Gastroesophageal sphincter (tissue), 4 donors: ENCODE results near the gene SOX13. TPM values are rescaled to one million over a fixed set of nuclear protein-coding genes. Genes with fewer than 3 reads are reported as not detected.
"Not testable (repeated sequence)": the region's sequence is repeated elsewhere in the genome, so short reads cannot be mapped to it uniquely, and the experiment has no call there.

Experiments
- ATAC-seq: fragments of 150-250 bp; one replicate; pipeline ENCODE4 v1.9.1; 2016; ENCODE audit warnings: mild to moderate bottlenecking, moderate library complexity
- H3K27ac ChIP-seq, 4 donors: fragments of 200-600 bp; sonication (generic) in 3 of 4; 1 replicate in 3 of 4; 2 replicates in 1 of 4; pipeline ENCODE4 v1.5.1; 2016 to 2019
- H3K27me3 ChIP-seq: fragments of 200-600 bp; sonication (generic); one replicate; pipeline ENCODE4 v1.5.1; 2019
- H3K36me3 ChIP-seq, 2 donors: fragments of 200-600 bp; sonication (generic); one replicate each; pipeline ENCODE4 v1.5.1; 2019; ENCODE audit warnings: control low read depth in 1 of 2
- H3K4me1 ChIP-seq, 3 donors: fragments of 200-600 bp; sonication (generic); 1 replicate in 2 of 3; 2 replicates in 1 of 3; pipeline ENCODE4 v1.5.1; 2016 to 2019; ENCODE audit warnings: control low read depth in 2 of 3
- H3K4me3 ChIP-seq, 2 donors: fragments of 200-600 bp; sonication (generic); one replicate each; pipeline ENCODE4 v1.5.1; 2019; ENCODE audit warnings: mild to moderate bottlenecking in 1 of 2, moderate library complexity in 1 of 2
- H3K9me3 ChIP-seq, 3 donors: fragments of 200-600 bp; sonication (generic); one replicate each; pipeline ENCODE4 v1.5.1; 2017 to 2019; ENCODE audit warnings: control low read depth in 2 of 3
- EP300 ChIP-seq: sonication (generic); formaldehyde crosslinking; IDR thresholded peaks from one replicate; pipeline ENCODE4 v1.6.1; 2017; ENCODE audit warnings: antibody characterized with exemption, mild to moderate bottlenecking
- POLR2A ChIP-seq, 2 donors: fragments of 450-650 bp; IDR thresholded peaks; one replicate each; pipeline ENCODE4 v1.6.1; 2017; ENCODE audit warnings: antibody characterized with exemption in 2 of 2, mild to moderate bottlenecking in 2 of 2, moderate library complexity in 1 of 2
- POLR2AphosphoS5 ChIP-seq: sonication (generic); formaldehyde crosslinking; IDR thresholded peaks from one replicate; pipeline ENCODE4 v1.6.1; 2017; ENCODE audit warnings: antibody characterized with exemption
- WGBS, 2 donors: methylation state at CpG; one replicate each; pipeline ENCODE4 v1.1.5; 2018; ENCODE audit warnings: low coverage in 1 of 2; 5-methylcytosine and 5-hydroxymethylcytosine counted together
- total RNA-seq, 4 donors: library from RNA; depleted of rRNA; stranded (reverse); fragments of >200 nt; gene quantifications; one replicate each; pipeline ENCODE4 v1.1.0, GENCODE V29; 2016
- TF ChIP-seq, protein P1 (sequence below), 4 experiments: fragments of 200-600 bp in 2 of 4; fragments of 450-650 bp in 2 of 4; sonication (generic) in 1 of 4; IDR thresholded peaks; one replicate each; pipeline ENCODE4 v1.5.1; 2017 to 2019; ENCODE audit warnings: antibody characterized with exemption in 4 of 4, mild to moderate bottlenecking in 2 of 4, moderate library complexity in 2 of 4

SOX13 gene
- total RNA-seq, 4 donors from 2014 or later = 15.3 to 20.4 (median 17.3) TPM

DNA sequence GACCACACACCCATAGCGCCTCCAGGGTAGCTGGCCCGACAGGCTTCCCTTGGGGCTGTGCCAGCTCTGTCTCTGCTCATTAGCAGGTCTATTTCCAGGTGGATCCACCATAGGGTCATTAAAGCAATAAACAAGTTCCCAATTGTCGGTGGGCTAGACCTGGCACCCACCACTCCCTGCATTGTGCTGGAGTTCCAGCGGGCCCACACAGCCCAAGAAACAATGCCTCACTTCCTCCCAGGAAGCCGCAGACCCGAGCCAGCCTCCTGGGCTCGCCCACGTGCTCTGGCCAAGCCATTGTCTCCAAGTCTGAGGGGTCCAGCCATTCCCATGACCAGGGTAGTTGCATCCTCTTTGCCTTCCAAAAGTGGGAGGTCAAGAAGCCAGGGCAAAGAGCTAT is 27.5 kb upstream of the SOX13 start:
- Histone ChIP-seq H3K4me3 (no peak overlapping the region), H3K27ac (peak overlapping the region in 1 of 4 donors; percentile 24), H3K27me3 (peaks cover 4% of the 10 kb centered on the region), H3K36me3 (no peaks in the 10 kb centered on the region), H3K9me3 (no peaks in the 10 kb centered on the region), H3K4me1 (peaks cover 0 to 17% (median 6%) of the 10 kb centered on the region in 3 donors)
- no CpG with 5 or more reads among the region's 8 CpGs for WGBS, 2 donors
- ATAC-seq = peak; percentile 44
- TF ChIP-seq EP300 (no peak), POLR2AphosphoS5 (no peak), POLR2A (IDR thresholded peaks at IDR 0.05) (no peak)
- TF ChIP-seq, protein P1, sequence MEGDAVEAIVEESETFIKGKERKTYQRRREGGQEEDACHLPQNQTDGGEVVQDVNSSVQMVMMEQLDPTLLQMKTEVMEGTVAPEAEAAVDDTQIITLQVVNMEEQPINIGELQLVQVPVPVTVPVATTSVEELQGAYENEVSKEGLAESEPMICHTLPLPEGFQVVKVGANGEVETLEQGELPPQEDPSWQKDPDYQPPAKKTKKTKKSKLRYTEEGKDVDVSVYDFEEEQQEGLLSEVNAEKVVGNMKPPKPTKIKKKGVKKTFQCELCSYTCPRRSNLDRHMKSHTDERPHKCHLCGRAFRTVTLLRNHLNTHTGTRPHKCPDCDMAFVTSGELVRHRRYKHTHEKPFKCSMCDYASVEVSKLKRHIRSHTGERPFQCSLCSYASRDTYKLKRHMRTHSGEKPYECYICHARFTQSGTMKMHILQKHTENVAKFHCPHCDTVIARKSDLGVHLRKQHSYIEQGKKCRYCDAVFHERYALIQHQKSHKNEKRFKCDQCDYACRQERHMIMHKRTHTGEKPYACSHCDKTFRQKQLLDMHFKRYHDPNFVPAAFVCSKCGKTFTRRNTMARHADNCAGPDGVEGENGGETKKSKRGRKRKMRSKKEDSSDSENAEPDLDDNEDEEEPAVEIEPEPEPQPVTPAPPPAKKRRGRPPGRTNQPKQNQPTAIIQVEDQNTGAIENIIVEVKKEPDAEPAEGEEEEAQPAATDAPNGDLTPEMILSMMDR (IDR thresholded peaks at IDR 0.05) = no peak

DNA sequence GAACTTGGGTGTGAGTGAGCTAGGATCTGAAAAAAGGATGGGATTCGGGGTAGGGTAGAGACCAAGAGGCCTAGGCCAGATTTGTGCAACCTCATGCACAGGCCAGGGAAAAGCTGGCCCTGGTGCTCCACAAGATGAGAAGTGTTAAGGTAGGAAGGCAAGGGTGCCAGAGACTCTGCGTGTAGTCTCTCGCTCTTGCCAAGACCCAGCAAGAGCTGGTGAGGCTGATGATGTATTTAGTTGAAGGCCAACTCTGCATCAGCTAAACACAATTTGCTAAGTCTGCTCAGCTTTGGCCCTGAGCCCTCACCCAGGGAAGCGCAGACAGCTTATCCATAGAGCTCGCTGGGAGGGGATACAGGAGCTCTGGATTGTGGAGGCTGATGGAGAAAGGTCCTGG is 26.6 kb upstream of the SOX13 start:
- Histone ChIP-seq H3K36me3 (no peaks in the 10 kb centered on the region), H3K27me3 (no peaks in the 10 kb centered on the region), H3K27ac (no peak overlapping the region), H3K4me1 (peaks cover 0 to 9% (median 6%) of the 10 kb centered on the region in 3 donors), H3K4me3 (no peak overlapping the region), H3K9me3 (no peaks in the 10 kb centered on the region)
- WGBS, 2 donors = 92% methylated on average over 2 of the region's 5 CpGs; no CpG with 5 or more reads in 1 of the 2 donors
- no peak for TF ChIP-seq POLR2AphosphoS5
- no peak for TF ChIP-seq EP300
- TF ChIP-seq, protein P1 (IDR thresholded peaks at IDR 0.05) = no peak
- TF ChIP-seq POLR2A (IDR thresholded peaks at IDR 0.05) = no peak
- no peak for ATAC-seq

DNA sequence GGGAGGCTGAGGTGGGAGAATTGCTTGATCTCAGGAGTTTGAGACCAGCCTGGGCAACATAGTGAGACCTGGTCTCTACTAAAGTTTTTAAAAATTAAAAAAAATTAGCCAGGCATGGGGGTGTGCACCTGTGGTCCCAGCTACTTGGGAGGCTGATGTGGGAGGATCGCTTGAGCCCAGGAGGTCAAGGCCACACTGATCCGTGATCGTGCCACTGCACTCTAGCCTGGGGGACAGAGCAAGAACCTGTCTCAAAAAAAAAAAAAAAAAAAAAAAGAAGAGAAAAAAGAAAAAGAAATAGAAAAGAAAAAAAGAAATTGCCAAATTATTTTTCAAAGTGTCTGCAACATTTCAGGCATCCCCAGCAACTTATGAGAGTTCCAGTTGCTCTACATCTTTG is 24.1 kb upstream of the SOX13 start:
- not testable (repeated sequence) for ATAC-seq, H3K4me3 ChIP-seq, H3K4me1 ChIP-seq, H3K27me3 ChIP-seq, H3K36me3 ChIP-seq, H3K9me3 ChIP-seq, H3K27ac ChIP-seq
- 89% methylated on average over 3 of the region's 3 CpGs; no CpG with 5 or more reads in 1 of the 2 donors for WGBS, 2 donors

DNA sequence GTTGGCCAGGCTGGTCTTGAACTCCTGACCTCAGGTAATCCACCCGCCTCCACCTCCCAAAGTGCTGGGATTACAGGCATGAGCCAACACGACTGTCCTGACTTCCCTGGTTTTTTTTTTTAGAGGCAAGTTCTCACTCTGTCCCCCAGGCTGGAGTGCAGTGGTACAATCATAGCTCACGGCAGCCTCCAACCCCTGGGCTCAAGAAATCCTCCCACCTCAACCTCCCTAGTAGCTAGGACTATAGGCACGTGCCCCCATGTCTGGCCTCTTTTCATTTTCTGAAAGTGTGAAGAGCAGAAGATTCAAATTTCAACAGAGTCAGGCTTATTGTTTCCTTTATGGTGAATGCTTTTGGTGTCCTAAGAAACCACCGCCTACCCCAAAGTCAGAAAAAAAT is 21.7 kb upstream of the SOX13 start:
- Histone ChIP-seq H3K27ac (no peak overlapping the region), H3K9me3 (no peaks in the 10 kb centered on the region), H3K36me3 (no peaks in the 10 kb centered on the region), H3K4me3 (no peak overlapping the region), H3K27me3 (peaks cover 5% of the 10 kb centered on the region), H3K4me1 (no peaks in the 10 kb centered on the region)
- WGBS, 2 donors = 56 to 67% methylated on average over 1 to 4 of the region's 5 CpGs
- TF ChIP-seq EP300 (no peak), POLR2A (IDR thresholded peaks at IDR 0.05) (no peak), POLR2AphosphoS5 (no peak)
- TF ChIP-seq, protein P1 (IDR thresholded peaks at IDR 0.05) = no peak
- ATAC-seq = no peak

- Histone ChIP-seq H3K27ac (no peak overlapping the region), H3K4me3 (no peak overlapping the region), H3K9me3 (no peaks in the 10 kb centered on the region), H3K36me3 (no peaks in the 10 kb centered on the region), H3K27me3 (peaks cover 6% of the 10 kb centered on the region), H3K4me1 (no peaks in the 10 kb centered on the region)
- TF ChIP-seq, protein P1 (IDR thresholded peaks at IDR 0.05) = no peak
- TF ChIP-seq POLR2AphosphoS5 (no peak), EP300 (no peak), POLR2A (IDR thresholded peaks at IDR 0.05) (no peak)
- ATAC-seq = no peak
Observed at GRCh38 chr1:204051718-204052117, 21.2 kb upstream of the SOX13 start.

DNA sequence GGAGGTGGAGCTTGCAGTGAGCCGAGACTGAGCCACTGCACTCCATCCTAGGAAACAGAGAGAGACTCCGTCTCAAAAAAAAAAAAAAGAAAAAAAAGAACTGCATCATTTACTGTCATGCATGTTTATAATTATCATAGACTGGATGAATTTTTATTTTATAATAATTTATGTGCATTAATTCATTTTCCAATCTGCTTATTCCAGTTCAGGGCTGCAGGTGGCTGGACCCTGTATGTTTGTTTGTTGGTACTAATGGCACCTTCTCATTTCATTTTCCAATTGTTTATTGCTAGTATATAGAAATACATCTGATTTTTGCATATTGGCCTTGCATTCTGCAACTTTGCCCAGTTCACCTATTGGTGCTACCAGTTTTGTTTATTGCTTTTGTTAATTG is 19.0 kb upstream of the SOX13 start:
- Histone ChIP-seq H3K27ac (no peak overlapping the region), H3K9me3 (no peaks in the 10 kb centered on the region), H3K27me3 (peaks cover 10% of the 10 kb centered on the region), H3K4me3 (no peak overlapping the region), H3K36me3 (no peaks in the 10 kb centered on the region), H3K4me1 (no peaks in the 10 kb centered on the region)
- no peak for ATAC-seq
- TF ChIP-seq EP300 (no peak), POLR2A (IDR thresholded peaks at IDR 0.05) (no peak), POLR2AphosphoS5 (no peak)
- TF ChIP-seq, protein P1 (IDR thresholded peaks at IDR 0.05) = no peak
- WGBS, 2 donors = 85 to 90% methylated on average over 2 of the region's 2 CpGs
